Measurements from ENCODE around the gene TPI1. TPM values are rescaled to one million over a fixed set of nuclear protein-coding genes. Genes with fewer than 3 reads are reported as not detected.

TPI1 gene
- total and polyA plus RNA-seq, 3 experiments from 2014 or later: 613 to 1,374 (median 1,331) TPM

DNA sequence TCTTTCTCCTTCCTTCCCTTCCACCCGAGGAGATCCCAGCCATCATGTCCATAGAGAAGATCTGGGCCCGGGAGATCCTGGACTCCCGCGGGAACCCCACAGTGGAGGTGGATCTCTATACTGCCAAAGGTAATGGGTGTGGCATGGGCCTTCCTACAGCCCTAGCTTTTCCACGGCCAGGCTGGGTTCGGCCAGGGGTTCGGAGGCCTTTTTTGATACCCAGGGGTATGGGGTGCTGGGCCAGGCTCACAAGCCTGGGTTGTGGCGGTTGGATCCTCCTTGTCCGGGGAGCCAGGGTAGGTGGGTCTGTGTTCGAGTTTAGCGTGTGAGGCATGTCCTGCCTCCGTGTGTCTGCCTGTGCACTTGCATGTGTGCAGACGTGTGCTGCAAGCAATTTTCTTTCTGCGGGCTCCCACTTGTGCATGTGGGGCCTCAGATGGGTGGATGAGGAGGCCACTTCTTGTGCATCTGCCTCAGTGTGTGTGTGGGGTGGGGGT, 48.5 kb downstream of the TPI1 start:
- H3K27ac Mint-ChIP-seq: peak overlapping the region; percentile 29 to 97 (median 95)
- DNase-seq: no peak
- Histone ChIP-seq H3K9me3 (ENCODE audit: low read length) (no peaks in the 10 kb centered on the region), H3K27me3 (ENCODE audit: insufficient read depth, low read length, poor library complexity, severe bottlenecking) (no peaks in the 10 kb centered on the region), H3K4me3 (ENCODE audit: low read length) (no peak overlapping the region), H3K36me3 (ENCODE audit: insufficient read depth, low read length) (peaks cover 6% of the 10 kb centered on the region), H3K27ac (ENCODE audit: low read depth, low read length) (no peak overlapping the region), H3K4me1 (ENCODE audit: insufficient read depth, low read length) (peaks cover 21% of the 10 kb centered on the region)
- H3K9me3 Mint-ChIP-seq: no peaks in the 10 kb centered on the region
- POLR2A ChIA-PET: interaction anchor here (1.2 kb wide), 1 partner anchor 9 kb away, joined by 3 read pairs; no protein-coding TSS in a partner anchor
- H3K4me3 Mint-ChIP-seq: peak overlapping the region; percentile 79 to 99 (median 94)
- H3K27me3 Mint-ChIP-seq: no peaks in the 10 kb centered on the region
- peaks cover 21 to 44% (median 30%) of the 10 kb centered on the region in 3 donors for H3K4me1 Mint-ChIP-seq
- H3K36me3 Mint-ChIP-seq: peaks cover 3 to 47% (median 4%) of the 10 kb centered on the region in 3 donors
- CTCF ChIA-PET: interaction anchor here (1.0 to 4.4 kb wide), 6 partner anchors 8 to 46 kb away, joined by 3 to 28 read pairs (median 6); partner anchors contain the start of gene SPSB2

DNA sequence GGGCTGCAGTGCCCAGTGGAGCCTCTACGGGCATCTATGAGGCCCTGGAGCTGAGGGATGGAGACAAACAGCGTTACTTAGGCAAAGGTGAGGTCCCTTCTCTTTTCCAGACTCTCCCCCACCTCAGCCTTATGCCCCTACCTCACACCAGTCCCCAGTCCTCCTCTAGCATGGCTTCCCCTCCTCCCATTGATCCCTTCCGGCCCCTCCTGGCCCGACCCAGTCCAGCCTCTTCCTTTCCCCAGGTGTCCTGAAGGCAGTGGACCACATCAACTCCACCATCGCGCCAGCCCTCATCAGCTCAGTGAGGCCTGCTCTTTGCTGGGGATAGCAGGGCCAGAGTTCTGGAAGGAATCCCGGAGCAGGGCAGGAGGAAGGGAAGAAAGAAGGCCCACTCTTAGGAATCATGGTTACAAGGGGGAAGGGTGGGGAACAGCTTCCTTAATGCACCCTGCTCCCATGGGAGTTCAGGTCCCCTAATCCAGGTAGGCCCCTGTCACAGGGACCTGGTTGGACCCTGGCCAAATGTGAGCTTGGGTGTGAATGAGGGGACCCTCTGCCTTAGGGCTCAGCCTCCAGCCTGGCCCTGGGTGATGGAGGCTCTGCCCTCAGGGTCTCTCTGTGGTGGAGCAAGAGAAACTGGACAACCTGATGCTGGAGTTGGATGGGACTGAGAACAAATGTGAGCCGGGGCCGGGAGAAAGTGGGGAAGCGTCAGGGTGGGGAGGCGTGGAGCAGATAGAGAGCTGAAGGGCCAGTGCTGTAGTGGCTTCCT, 49.3 kb downstream of the TPI1 start:
- Mint-ChIP-seq H3K27me3 (no peaks in the 10 kb centered on the region), H3K36me3 (peaks cover 3 to 52% (median 4%) of the 10 kb centered on the region in 3 donors), H3K4me1 (peaks cover 21 to 44% (median 30%) of the 10 kb centered on the region in 3 donors), H3K9me3 (no peaks in the 10 kb centered on the region), H3K4me3 (peak overlapping the region; percentile 57 to 99 (median 82)), H3K27ac (peak overlapping the region; percentile 2 to 97 (median 92))
- Histone ChIP-seq H3K9me3 (ENCODE audit: low read length) (no peaks in the 10 kb centered on the region), H3K27ac (ENCODE audit: low read depth, low read length) (no peak overlapping the region), H3K4me1 (ENCODE audit: insufficient read depth, low read length) (peaks cover 21% of the 10 kb centered on the region), H3K4me3 (ENCODE audit: low read length) (no peak overlapping the region), H3K36me3 (ENCODE audit: insufficient read depth, low read length) (peaks cover 6% of the 10 kb centered on the region), H3K27me3 (ENCODE audit: insufficient read depth, low read length, poor library complexity, severe bottlenecking) (no peaks in the 10 kb centered on the region)
- CTCF ChIA-PET: interaction anchor here (1.0 to 2.3 kb wide), 4 partner anchors 9 to 44 kb away, joined by 3 to 8 read pairs (median 4); partner anchors contain the start of gene SPSB2
- POLR2A ChIA-PET: interaction anchor here (0.9 to 1.2 kb wide), 2 partner anchors 9 to 42 kb away, joined by 3 read pairs; no protein-coding TSS in a partner anchor
- DNase-seq: no peak

DNA sequence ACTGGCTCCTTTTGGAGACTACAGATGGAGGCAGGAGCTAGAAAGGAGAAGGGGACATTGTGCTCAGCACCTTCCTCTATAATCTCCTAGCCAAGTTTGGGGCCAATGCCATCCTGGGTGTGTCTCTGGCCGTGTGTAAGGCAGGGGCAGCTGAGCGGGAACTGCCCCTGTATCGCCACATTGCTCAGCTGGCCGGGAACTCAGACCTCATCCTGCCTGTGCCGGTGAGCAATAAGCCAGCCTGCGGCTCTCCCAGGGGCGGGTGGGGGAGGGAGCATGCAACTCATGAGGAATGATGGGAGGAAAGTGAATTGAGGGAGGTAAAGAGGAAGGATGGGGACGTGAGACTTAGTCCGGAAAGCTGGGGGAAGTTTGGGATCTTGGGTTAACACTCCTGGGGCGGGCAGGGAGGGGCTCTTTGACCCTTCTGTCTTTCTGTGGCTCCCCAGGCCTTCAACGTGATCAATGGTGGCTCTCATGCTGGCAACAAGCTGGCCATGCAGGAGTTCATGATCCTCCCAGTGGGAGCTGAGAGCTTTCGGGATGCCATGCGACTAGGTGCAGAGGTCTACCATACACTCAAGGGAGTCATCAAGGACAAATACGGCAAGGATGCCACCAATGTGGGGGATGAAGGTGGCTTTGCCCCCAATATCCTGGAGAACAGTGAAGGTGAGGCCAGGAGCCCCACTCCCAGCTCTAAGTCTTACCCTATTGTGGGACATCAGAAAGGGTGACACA, 50.3 kb downstream of the TPI1 start:
- Mint-ChIP-seq H3K27ac (peak overlapping the region in 2 of 8 donors; percentile 43 to 66), H3K36me3 (peaks cover 3 to 63% (median 4%) of the 10 kb centered on the region in 3 donors), H3K9me3 (no peaks in the 10 kb centered on the region), H3K27me3 (no peaks in the 10 kb centered on the region), H3K4me1 (peaks cover 21 to 42% (median 30%) of the 10 kb centered on the region in 3 donors), H3K4me3 (peak overlapping the region in 1 of 7 donors; percentile 57)
- peaks cover 6% of the 10 kb centered on the region for H3K36me3 ChIP-seq (ENCODE audit: insufficient read depth, low read length)
- no peaks in the 10 kb centered on the region for H3K27me3 ChIP-seq (ENCODE audit: insufficient read depth, low read length, poor library complexity, severe bottlenecking)
- no peak overlapping the region for H3K27ac ChIP-seq (ENCODE audit: low read depth, low read length)
- ChIA-PET CTCF (interaction anchor here (0.7 to 2.3 kb wide), 4 partner anchors 20 to 200 kb away, joined by 3 to 8 read pairs (median 4); no protein-coding TSS in a partner anchor), POLR2A (interaction anchor here (0.9 kb wide), 2 partner anchors 20 to 41 kb away, joined by 3 read pairs; no protein-coding TSS in a partner anchor)
- DNase-seq: no peak
- no peak overlapping the region for H3K4me3 ChIP-seq (ENCODE audit: low read length)
- no peaks in the 10 kb centered on the region for H3K9me3 ChIP-seq (ENCODE audit: low read length)
- H3K4me1 ChIP-seq (ENCODE audit: insufficient read depth, low read length): peaks cover 21% of the 10 kb centered on the region

DNA sequence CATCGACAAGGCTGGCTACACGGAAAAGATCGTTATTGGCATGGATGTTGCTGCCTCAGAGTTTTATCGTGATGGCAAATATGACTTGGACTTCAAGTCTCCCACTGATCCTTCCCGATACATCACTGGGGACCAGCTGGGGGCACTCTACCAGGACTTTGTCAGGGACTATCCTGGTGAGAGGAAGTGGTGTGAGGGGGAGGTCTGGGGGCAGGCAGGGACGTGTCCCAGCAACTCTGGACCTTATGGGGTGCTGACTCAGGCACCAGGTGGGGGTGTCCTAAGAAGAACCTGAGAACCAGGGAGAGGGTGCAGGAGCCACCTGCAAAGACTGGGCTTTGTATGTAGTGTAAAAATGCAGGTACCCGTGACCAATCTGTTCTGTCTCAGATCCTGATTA, 52.3 kb downstream of the TPI1 start:
- Mint-ChIP-seq H3K4me3 (peak overlapping the region in 1 of 7 donors; percentile 55), H3K4me1 (peaks cover 15 to 31% (median 25%) of the 10 kb centered on the region in 3 donors), H3K36me3 (peaks cover 3 to 68% (median 4%) of the 10 kb centered on the region in 3 donors), H3K27me3 (no peaks in the 10 kb centered on the region), H3K27ac (peak overlapping the region in 5 of 8 donors; percentile 9 to 82 (median 41)), H3K9me3 (no peaks in the 10 kb centered on the region)
- CTCF ChIA-PET: no interaction called here
- Histone ChIP-seq H3K27ac (ENCODE audit: low read depth, low read length) (no peak overlapping the region), H3K36me3 (ENCODE audit: insufficient read depth, low read length) (peaks cover 6% of the 10 kb centered on the region), H3K4me3 (ENCODE audit: low read length) (no peak overlapping the region), H3K9me3 (ENCODE audit: low read length) (no peaks in the 10 kb centered on the region), H3K27me3 (ENCODE audit: insufficient read depth, low read length, poor library complexity, severe bottlenecking) (no peaks in the 10 kb centered on the region), H3K4me1 (ENCODE audit: insufficient read depth, low read length) (peaks cover 18% of the 10 kb centered on the region)
- no peak for DNase-seq
- POLR2A ChIA-PET: no interaction called here

Other genes with a start within 250 kb of the TPI1 start
- 10 to 100 TPM; 10.6 to 11.4 TPM for gene LPAR5, start 231.6 kb upstream of the TPI1 start, total RNA-seq
- gene LPAR5, start 231.6 kb upstream of the TPI1 start, polyA plus RNA-seq: 26.5 TPM
- 1 to 10 TPM; 1.8 to 2.0 TPM for gene ACRBP, start 220.1 kb upstream of the TPI1 start, total RNA-seq
- gene ACRBP, start 220.1 kb upstream of the TPI1 start, polyA plus RNA-seq: not detected
- gene ING4, start 204.4 kb upstream of the TPI1 start, total RNA-seq: 10 to 100 TPM; 17.4 to 18.5 TPM
- 80.3 TPM for gene ING4, start 204.4 kb upstream of the TPI1 start, polyA plus RNA-seq
- 10 to 100 TPM; 58.1 to 63.3 TPM for gene ZNF384, start 178.2 kb upstream of the TPI1 start, total RNA-seq
- 37.2 TPM for gene ZNF384, start 178.2 kb upstream of the TPI1 start, polyA plus RNA-seq
- gene PIANP, start 166.7 kb upstream of the TPI1 start, total RNA-seq: under 1 TPM; 0.49 to 0.79 TPM
- gene PIANP, start 166.7 kb upstream of the TPI1 start, polyA plus RNA-seq: 0.77 TPM
- gene COPS7A, start 143.5 kb upstream of the TPI1 start, total RNA-seq: 10 to 100 TPM; 48.8 to 49.7 TPM
- gene COPS7A, start 143.5 kb upstream of the TPI1 start, polyA plus RNA-seq: 46.2 TPM
- gene MLF2, start 114.4 kb upstream of the TPI1 start, total RNA-seq: 100 to 1,000 TPM; 141 to 146 TPM
- gene MLF2, start 114.4 kb upstream of the TPI1 start, polyA plus RNA-seq: 141 TPM
- 10 to 100 TPM; 75.3 to 87.2 TPM for gene PTMS, start 101.2 kb upstream of the TPI1 start, total RNA-seq
- 10.9 TPM for gene PTMS, start 101.2 kb upstream of the TPI1 start, polyA plus RNA-seq
- 100 to 1,000 TPM; 236 to 245 TPM for gene LAG3, start 95.0 kb upstream of the TPI1 start, total RNA-seq
- 37.3 TPM for gene LAG3, start 95.0 kb upstream of the TPI1 start, polyA plus RNA-seq
- 1 to 10 TPM; 1.2 to 1.8 TPM for gene CD4, start 78.0 kb upstream of the TPI1 start, total RNA-seq
- gene CD4, start 78.0 kb upstream of the TPI1 start, polyA plus RNA-seq: 0.30 TPM
- under 1 TPM in 1 of 2 experiments, not detected in 1; 0.11 TPM for gene GPR162, start 45.7 kb upstream of the TPI1 start, total RNA-seq
- not detected for gene GPR162, start 45.7 kb upstream of the TPI1 start, polyA plus RNA-seq
- 1 to 10 TPM; 2.4 to 2.5 TPM for gene P3H3, start 39.1 kb upstream of the TPI1 start, total RNA-seq
- 2.9 TPM for gene P3H3, start 39.1 kb upstream of the TPI1 start, polyA plus RNA-seq
- under 1 TPM; 0.48 to 0.78 TPM for gene GNB3, start 26.6 kb upstream of the TPI1 start, total RNA-seq
- not detected for gene GNB3, start 26.6 kb upstream of the TPI1 start, polyA plus RNA-seq
- 10 to 100 TPM; 35.9 to 37.6 TPM for gene CDCA3, start 16.2 kb upstream of the TPI1 start, total RNA-seq
- gene CDCA3, start 16.2 kb upstream of the TPI1 start, polyA plus RNA-seq: 0.68 TPM
- 100 to 1,000 TPM; 154 TPM for gene USP5, start 15.4 kb upstream of the TPI1 start, total RNA-seq
- gene USP5, start 15.4 kb upstream of the TPI1 start, polyA plus RNA-seq: 49.7 TPM
- 1 to 10 TPM; 7.7 to 8.1 TPM for gene SPSB2, start 5.8 kb downstream of the TPI1 start, total RNA-seq
- gene SPSB2, start 5.8 kb downstream of the TPI1 start, polyA plus RNA-seq: 11.4 TPM
- gene LRRC23, start 37.3 kb downstream of the TPI1 start, total RNA-seq: 1 to 10 TPM; 4.9 to 5.0 TPM
- 5.0 TPM for gene LRRC23, start 37.3 kb downstream of the TPI1 start, polyA plus RNA-seq
- 100 to 1,000 TPM; 125 to 131 TPM for gene ENO2, start 47.0 kb downstream of the TPI1 start, total RNA-seq
- gene ENO2, start 47.0 kb downstream of the TPI1 start, polyA plus RNA-seq: 36.4 TPM
- gene ATN1, start 60.4 kb downstream of the TPI1 start, total RNA-seq: 10 to 100 TPM; 54.8 to 60.4 TPM
- 0.62 TPM for gene ATN1, start 60.4 kb downstream of the TPI1 start, polyA plus RNA-seq
- gene RNU7-1, start 76.3 kb downstream of the TPI1 start, total RNA-seq: not detected
- gene RNU7-1, start 76.3 kb downstream of the TPI1 start, polyA plus RNA-seq: not detected
- 100 to 1,000 TPM; 297 to 304 TPM for gene C12orf57, start 76.5 kb downstream of the TPI1 start, total RNA-seq
- gene C12orf57, start 76.5 kb downstream of the TPI1 start, polyA plus RNA-seq: 259 TPM
- 100 to 1,000 TPM; 456 to 460 TPM for gene PTPN6, start 83.8 kb downstream of the TPI1 start, total RNA-seq
- gene PTPN6, start 83.8 kb downstream of the TPI1 start, polyA plus RNA-seq: 379 TPM
- gene PHB2, start 103.1 kb downstream of the TPI1 start, total RNA-seq: 100 to 1,000 TPM; 499 to 503 TPM
- gene PHB2, start 103.1 kb downstream of the TPI1 start, polyA plus RNA-seq: 116 TPM
- 100 to 1,000 TPM; 158 to 161 TPM for gene EMG1, start 103.4 kb downstream of the TPI1 start, total RNA-seq
- 64.4 TPM for gene EMG1, start 103.4 kb downstream of the TPI1 start, polyA plus RNA-seq
- 10 to 100 TPM; 20.4 to 22.1 TPM for gene LPCAT3, start 150.9 kb downstream of the TPI1 start, total RNA-seq
- 25.5 TPM for gene LPCAT3, start 150.9 kb downstream of the TPI1 start, polyA plus RNA-seq
- under 1 TPM; 0.64 to 0.83 TPM for gene C1S, start 193.2 kb downstream of the TPI1 start, total RNA-seq
- not detected for gene C1S, start 193.2 kb downstream of the TPI1 start, polyA plus RNA-seq
- gene C1R, start 224.9 kb downstream of the TPI1 start, total RNA-seq: 1 to 10 TPM; 1.2 to 1.7 TPM
- 1.9 TPM for gene C1R, start 224.9 kb downstream of the TPI1 start, polyA plus RNA-seq
- 10 to 100 TPM; 12.7 to 14.2 TPM for gene C1RL, start 241.7 kb downstream of the TPI1 start, total RNA-seq
- gene C1RL, start 241.7 kb downstream of the TPI1 start, polyA plus RNA-seq: 7.2 TPM

Data from CD8-positive, alpha-beta memory T cell (primary cell).